Muscle of back (tissue), 11 donors: Measurements from ENCODE around the gene CACNG6. TPM values are rescaled to one million over a fixed set of nuclear protein-coding genes. Genes with fewer than 3 reads are reported as not detected.
"Not testable (repeated sequence)": the region's sequence is repeated elsewhere in the genome, so short reads cannot be mapped to it uniquely, and the experiment has no call there.

Source experiments
- DNase-seq, 3 donors: peaks; one replicate each; pipeline versions ENCODE4 v3.0.0 to v3.0.0-alpha.2; 2013
- polyA plus RNA-seq, 10 donors: library from polyadenylated mRNA; unstranded; fragments of 120-200 nt; gene quantifications; one replicate each; pipeline ENCODE4 v1.2.1, GENCODE V29; 2013; ENCODE audit not compliant: insufficient read length in 10 of 10

CACNG6 gene
- polyA plus RNA-seq, 10 donors, result 21.1 to 29.6 (median 22.9) TPM

DNA sequence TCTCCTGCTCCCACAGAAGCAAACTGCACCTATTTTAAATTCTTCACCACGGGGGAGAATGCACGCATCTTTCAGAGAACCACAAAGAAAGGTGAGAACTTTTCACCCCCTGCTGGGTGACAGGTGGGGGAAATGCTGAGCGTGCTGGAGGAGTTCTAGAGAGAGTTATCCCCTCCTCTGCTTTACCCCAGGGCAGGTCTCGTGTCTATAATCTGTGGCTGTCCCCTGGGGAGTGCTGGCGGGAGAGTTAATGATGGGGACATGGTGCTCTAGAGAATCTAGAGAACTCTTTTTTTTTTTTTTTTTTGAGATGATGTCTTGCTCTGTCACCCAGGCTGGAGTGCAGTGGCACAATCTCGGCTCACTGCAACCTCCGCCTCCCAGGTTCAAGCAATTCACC is 6.8 kb downstream of the CACNG6 start:
- DNase-seq, result no peak

- no peak for DNase-seq
These were observed 8.3 kb downstream of the CACNG6 start for GRCh38 chr19:53999694-54000093.

DNA sequence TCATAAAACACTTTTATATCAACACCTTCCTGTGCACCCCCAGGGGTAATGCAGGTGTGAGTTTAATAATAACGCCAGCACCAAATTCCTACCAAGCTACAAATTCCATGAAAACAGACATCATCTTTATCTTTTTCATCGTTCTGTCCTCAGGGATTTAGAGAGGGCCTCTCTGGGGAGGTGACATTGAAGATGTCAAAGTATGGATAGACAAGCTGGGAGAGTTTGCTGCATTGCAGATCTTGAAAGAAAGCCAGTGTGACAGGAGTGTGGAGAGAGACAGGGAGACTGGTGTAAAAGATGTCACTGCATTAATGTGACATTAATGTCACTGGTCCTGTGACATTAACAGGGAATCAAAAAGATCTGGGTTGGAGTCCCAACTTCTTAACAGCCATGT is 10.1 kb downstream of the CACNG6 start:
- DNase-seq, result no peak

- no peak for DNase-seq
These were observed 11.3 kb downstream of the CACNG6 start for GRCh38 chr19:54002495-54003315.

DNA sequence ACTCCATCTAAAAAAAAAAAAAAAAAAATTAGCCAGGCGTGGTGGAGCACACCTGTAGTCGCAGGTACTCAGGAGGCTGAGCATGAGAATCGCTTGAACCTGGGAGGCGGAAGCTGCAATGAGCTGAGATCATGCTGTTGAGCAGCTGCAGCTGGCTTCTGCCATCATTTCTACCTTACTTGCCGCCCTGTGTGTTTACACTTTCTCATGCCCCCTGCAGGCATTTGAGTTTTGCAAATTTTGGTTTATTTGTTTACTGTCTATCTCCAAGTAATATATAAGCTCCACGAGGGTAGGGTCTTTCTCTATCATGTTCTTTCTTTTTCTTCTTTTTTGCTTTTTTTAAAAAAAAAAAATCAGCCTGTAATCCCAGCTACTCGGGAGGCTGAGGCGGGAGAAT is 18.0 kb downstream of the CACNG6 start:
- DNase-seq, result no peak

GRCh38 chr19:54010474-54010873 is 19.0 kb downstream of the CACNG6 start:
- no peak for DNase-seq

DNA sequence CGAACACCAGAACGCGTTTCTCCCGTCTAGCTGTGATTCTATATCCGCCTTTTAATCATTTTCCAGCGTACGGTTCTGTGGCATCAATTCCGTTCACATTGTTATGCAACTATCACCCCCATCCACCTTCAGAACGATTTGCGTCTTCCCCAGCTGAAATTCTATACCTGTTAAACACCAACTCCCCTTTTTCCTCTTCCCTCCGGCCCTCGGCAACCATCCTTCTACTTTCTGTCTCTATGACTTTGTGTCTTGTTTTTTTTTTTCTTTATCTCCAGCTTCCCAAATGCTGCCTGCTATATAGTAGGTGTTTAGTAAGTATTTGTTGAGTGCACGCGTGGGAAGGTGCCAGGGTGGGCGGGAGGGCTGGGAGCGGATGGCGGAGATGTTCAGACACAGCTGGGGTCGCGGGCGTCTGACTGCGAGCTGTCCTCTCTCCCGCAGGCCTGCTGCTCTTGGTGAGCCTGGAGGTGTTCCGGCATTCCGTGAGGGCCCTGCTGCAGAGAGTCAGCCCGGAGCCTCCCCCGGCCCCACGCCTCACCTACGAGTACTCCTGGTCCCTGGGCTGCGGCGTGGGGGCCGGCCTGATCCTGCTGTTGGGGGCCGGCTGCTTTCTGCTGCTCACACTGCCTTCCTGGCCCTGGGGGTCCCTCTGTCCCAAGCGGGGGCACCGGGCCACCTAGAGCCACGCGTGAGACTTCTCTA is 20.2 kb downstream of the CACNG6 start:
- DNase-seq, result no peak

DNA sequence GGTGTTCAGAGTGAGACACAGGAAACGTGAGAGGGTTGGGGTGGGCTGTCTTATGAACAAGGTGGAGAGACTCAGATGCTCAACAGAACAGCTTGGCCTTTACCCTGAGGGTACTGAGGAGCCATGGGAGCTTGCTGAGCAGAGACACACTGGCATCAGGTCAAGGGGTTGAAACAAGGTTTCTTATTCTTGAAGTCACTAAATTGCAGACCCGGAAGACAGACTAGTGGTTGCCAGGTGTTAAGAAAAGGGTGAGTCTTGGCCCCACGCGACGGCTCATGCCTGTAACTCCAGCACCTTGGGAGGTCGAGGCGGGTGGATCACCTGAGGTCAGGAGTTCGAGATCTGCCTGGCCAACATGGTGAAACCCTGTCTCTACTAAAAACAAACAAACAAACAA is 22.4 kb downstream of the CACNG6 start:
- DNase-seq, result no peak

DNA sequence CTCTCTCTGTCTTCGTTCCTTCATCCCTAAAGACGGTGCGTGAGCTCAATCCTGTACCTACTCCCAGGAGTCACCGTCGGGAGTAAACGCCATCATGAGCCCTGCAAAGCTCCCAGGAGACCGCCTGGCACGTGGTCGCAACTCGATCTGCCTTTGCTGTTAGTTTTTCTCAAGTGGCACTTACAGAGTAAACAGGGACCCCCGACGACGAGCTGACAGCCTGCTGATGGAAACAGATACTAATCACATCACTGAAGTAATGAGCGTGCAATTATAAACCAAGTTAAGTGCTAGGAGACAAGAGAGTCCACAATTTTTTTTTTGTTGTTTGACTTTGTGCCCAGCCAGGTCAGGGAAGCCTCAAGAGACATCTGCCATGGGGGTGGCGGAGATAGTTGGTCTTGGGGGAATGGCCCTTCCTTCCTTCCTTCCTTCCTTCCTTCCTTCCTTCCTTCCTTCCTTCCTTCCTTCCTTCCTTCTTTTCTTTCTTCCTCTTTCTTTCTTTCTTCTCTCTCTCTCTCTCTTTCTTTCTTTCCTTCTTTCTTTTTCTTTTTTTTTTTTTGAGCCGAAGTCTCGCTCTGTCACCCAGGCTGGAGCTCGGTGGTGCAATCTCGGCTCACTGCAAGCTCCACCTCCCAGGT is 23.6 kb downstream of the CACNG6 start:
- DNase-seq, result no peak

DNA sequence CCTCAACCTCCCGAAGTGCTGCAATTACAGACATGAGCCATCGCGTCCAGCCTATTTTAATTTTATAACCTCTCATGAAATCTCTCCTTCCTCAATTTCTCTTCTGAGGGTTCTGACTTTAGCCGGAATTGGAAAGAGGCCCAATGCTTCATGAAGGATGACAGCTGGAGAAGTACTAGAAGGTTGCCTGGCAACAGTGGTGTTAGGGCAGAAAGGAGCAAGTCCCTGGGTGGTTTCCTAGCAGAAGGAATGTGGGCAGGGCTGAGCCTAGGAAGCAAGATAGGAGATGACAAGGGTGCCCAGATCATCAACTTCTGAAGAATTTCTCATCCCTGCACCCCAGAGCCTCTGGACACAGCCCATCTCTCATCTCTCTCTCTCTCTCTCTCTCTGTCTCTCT is 25.8 kb downstream of the CACNG6 start:
- DNase-seq, result peak in 1 of 3 donors; percentile 3

GRCh38 chr19:54021363-54021762 is 29.9 kb downstream of the CACNG6 start:
- DNase-seq, result no peak

DNA sequence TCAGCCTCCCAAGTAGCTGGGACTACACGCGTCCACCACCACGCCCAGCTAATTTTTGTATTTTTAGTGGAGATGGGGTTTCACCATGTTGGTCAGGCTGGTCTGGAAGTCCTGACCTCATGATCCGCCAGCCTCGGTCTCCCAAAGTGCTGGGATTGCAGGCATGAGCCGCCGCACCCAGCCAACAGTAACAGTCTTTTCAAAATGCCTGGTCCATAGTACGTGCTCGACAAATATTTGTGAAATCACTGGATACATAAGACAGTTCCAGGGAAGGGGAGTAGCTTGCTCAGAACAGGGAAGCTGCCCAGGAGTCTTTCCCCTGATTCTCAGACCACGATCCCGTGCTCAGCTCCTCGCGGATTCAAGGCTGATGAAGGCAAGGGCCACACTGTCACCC is 30.5 kb downstream of the CACNG6 start:
- no peak for DNase-seq

DNA sequence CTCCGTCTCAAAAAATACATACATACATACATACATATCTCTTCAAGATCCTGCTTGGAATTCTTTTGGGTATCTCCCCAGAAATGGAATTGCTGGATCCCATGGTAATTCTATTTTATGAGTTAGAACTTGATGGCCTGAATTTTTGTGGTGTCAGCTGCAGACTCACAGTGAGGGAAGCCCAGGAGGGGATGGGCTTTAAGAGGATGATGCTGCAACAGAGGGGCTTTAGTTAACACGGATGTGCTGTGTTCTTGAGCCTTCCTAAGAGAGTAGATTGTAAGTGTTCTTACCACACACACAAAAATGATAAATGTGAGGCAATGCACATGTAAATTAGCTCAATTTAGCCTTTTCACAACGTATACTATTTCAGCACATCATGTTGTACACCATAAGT is 31.8 kb downstream of the CACNG6 start:
- DNase-seq, result no peak

DNA sequence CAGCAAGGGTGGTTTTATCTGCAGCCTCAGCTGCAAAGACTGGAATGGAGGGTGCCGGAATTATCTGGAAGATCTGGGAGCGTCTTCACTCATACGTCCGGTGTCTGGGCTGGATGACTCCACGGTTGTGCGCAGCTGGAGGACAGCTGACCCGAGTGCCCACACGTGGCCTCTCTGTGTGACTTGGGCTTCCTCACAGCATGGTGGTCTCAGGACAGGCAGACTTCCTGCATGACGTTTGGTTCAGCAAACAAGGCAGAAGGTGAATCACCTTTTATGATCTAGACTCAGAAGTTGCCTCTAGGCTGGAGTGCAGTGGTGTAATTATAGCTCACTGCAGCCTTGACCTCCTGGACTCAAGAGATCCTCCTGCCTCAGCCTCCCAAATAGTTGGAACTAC is 33.2 kb downstream of the CACNG6 start:
- DNase-seq, result no peak

DNA sequence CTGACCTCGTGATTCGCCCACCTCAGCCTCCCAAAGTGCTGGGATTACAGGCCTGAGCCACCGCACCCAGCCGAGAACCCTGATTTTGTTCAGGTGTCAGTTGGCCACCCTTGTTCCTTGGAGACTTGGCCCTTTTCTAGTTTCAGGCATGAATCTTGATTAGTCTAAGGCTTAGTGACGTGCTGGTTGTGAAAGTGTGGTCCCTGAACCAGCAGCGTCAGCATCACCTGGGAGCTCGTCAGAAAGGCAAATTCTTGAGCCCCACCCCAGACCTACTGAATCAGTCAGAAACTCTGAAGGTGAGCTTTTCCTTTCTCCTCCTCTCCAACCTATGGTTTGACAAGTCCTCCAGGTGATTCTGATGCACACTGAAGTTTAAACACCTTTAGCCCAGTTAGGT is 35.2 kb downstream of the CACNG6 start:
- no peak for DNase-seq

DNA sequence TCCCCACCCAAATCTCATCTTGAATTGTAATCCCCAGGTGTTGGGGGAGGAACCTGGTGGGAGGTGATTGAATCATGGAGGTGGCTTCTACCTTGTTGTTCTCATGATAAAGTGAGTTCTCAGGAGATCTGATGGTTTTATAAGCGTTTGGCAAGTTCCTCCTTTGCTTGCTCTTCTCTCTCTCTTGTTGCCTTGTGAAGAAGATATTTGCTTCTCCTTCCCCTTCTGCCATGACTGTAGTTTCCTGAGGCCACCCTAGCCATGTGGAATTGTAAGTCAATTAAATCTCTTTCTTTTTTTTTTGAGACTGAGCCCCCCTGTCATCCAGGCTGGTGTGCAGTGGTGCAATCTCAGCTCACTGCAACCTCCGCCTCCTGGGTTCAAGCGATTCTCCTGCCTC is 37.9 kb downstream of the CACNG6 start:
- DNase-seq, result no peak

- DNase-seq, result peak; percentile 28 to 40 (median 36)
These were observed 38.6 kb downstream of the CACNG6 start for GRCh38 chr19:54029930-54030490.

GRCh38 chr19:54030895-54031586 is 39.6 kb downstream of the CACNG6 start:
- DNase-seq, result peak in 1 of 3 donors; percentile 1

DNA sequence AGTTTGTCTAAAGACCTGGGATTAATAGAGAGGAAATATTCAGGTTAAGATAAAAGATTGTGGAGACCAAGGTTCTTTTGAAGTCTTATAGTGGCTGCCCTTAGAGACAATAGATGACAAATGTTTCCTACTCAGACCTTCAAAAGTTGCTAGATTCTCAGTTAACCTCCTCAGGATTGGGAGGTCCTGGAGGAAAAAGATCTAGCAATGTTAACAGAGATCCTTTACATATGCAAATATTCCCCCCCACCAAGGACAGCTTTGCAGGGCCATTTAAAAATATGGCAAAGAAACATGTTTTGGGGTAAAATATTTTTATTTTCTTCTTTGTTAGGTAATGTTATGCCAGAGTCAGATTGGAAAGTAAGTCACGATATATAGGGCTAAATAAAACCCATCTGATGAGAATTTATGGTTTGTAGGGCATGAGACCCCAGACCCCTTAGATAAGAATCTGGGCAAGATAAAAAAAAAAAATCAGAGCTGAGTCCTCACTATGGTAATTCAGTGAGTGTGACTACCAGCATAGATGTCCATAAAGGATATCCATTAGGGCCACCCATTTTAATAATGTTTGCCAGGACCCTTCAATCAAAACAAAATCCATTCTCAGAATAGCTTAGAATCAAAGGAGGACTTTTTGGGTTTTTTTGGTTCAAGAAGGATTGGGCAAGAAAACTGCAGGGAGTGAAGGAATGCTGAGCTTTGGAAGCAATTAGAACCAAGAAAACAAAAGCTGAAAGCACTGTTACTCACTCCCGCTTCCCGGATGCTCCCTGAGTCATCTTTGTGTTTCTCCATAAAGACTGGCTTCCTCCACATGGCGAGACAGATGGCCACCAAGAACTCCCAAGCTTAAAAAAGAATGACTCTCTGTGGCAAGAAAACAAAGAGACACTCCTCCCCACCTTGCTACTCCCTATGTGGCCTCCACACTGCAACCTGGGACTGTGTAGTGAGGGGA is 44.1 kb downstream of the CACNG6 start:
- peak in 1 of 3 donors; percentile 65 for DNase-seq

DNA sequence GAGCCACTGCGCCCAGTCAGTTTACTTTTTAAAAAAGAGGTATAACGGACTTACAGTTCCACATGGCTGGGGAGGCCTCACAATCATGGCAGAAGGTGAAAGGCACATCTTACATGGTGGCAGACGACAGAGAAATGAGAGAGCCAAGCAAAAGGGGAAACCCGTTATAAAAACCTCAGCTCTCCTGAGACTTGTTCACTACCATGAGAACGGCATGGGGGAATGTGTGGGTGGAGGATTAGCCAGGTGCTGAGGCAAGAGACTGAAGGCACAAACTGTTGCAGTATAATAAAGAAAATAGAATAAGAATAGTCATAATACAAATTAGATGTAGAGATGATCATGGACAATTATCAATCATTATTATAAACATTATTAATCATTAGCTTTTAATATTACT is 45.1 kb downstream of the CACNG6 start:
- not testable (repeated sequence) for DNase-seq

GRCh38 chr19:54040003-54040402 is 48.6 kb downstream of the CACNG6 start:
- no peak for DNase-seq
